ENCODE measurements around the gene FZD2. TPM values are rescaled to one million over a fixed set of nuclear protein-coding genes. Genes with fewer than 3 reads are reported as not detected.
"Not testable (repeated sequence)": the region's sequence is repeated elsewhere in the genome, so short reads cannot be mapped to it uniquely, and the experiment has no call there.

Gene FZD2
- total RNA-seq, 1 experiment from 2014 or later, result 4.6 TPM

DNA sequence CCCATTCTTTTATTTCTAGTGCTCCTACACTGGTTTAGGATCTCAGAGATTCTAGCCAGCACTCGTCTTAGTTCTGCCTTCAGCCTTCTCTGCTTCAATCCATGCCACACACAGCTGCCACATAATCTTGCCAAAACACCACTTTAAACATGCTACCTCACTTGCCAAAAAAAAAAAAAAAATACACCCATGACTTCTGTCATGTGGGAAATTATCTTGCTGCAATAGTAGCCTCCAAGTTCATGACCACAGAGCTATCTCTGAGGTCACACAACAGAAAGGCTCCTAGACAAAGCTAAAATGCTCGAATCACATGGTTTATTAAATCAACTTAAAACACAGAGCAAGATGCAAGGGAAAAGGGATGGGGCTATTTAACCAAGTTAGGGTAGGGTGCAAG, 18.1 kb downstream of the FZD2 start:
- no peak for DNase-seq (ENCODE audit: low read depth)

DNA sequence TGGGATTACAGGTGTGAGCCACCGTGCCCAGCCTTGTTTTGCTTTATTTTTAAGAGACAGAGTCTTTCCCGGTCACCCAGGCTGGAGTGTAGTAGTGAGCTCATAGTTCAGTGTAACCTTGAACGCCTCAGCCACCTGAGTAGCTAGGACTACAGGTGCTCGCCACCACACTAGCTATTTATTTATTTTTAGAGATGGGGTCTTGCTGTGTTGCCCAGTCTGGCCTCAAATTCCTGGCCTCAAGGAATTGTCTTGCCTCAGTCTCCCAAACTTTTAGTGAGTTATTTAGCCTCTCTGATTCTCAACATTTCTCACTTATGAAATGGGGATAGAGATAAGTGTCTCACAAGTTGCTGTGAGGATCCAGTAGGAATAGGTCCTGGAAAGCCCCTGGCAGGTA, 21.7 kb downstream of the FZD2 start:
- DNase-seq (ENCODE audit: low read depth), result no peak

DNA sequence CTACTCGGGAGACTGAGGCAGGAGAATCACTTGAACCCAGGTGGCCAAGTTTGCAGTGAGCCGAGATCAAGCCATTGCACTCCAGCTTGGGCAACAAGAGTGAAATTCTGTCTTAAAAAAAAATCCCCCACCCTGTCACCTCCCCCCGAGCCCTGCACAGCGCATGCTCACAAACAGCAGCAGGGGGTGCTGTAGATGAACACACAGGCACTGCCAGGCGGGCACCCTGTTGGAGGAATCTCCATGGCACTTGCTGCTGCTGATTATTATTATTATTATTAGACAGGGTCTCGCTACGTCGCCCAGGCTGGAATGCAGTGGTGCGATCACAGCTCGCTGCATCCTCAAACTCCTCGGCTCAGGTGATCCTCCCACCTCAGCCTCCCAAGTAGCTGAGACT, 24.6 kb downstream of the FZD2 start:
- DNase-seq (ENCODE audit: low read depth), result peak; percentile 55

DNA sequence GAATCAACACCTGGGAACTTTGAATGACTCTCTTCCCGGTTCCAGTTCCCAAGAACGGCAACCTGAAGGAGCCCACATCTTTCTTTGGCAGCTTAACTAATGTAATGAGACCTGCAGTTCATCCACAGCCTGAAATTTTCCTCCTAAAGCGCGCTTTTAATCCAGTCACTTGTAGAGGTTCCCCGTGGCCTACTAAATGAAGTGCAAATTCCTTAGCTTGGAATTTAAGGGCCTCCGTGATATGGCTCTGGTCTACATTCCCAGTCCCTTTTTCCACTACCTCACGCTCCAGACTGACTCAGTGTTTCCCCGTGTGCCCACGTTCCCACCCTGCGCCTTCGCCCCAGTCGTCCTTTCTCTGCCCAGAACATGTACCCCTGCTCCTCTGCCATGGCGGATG, 27.2 kb downstream of the FZD2 start:
- DNase-seq (ENCODE audit: low read depth), result no peak

DNA sequence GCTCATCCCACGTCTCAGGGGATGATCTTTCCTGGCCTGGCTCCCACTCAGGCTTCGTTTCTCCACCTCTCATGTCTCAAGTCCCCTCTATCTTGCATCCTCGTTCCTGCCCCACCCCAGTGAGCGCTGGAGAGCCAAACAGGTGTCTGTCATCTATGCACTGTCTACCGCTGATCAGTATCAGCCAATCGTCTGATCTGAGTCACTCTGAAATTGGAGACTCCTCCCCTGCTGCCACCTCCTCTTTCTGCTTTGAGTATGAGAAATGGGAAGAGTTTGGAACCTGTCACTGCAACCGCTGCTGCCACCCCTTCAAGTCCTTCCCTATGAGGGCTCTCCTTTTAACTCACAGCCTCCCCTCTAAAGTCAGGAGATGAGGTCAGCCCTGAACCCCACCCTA, 28.0 kb downstream of the FZD2 start:
- no peak for DNase-seq (ENCODE audit: low read depth)

DNA sequence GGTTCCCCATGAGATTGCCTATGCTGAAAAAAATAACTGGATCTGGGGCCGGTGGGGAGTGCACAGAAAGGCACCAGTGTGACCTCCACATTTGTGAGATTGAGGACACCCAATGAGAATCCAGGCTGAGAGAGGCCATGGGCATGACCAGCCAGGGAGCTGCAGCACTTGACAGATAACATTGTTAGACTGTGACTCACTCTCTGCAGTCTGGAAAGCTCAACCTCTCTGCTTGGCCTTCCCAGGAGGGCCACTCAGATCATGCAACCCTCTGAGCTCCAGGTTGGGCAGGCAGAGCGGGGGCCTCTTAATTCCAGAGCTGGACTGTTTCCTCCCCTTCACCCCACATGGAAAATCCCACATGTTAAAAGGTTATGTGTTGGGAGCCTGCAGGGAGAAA, 30.1 kb downstream of the FZD2 start:
- peak; percentile 97 for DNase-seq (ENCODE audit: low read depth)

DNA sequence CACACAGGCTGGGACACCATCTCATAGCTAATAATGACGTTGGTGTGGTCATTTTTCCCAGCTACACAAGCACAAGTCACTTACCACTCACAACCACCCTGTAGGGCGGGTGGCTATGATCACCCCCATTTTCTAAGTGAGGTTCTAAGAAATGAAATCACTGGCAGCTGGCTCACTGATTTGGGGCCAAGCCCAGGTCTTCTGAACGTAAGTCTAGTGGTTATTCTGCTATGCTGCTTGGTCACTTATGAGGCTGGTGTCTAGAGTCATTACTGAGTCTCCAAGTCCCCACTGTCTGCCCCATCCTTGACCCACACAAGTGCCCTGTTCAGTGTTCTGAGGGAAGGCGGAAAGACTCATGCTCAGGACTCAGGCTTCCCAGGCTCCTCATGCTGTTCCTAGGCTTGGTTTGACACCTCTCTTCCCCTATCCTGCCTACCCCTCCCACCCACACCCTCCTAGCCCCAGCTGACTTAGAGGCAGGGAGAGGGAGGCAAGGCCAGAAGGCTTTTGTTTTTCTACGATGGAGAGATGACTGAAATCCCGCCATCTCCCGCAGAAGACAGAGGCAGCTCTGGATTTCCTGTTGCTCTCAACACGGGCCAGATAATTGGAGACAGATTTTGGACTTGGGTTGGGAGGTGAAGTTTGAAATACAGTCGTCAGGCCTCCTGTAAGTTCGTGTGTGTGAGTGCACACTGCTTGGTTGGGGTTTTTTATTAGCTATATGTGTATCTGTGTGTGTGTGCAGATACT, 32.2 kb downstream of the FZD2 start:
- DNase-seq (ENCODE audit: low read depth), result no peak

DNA sequence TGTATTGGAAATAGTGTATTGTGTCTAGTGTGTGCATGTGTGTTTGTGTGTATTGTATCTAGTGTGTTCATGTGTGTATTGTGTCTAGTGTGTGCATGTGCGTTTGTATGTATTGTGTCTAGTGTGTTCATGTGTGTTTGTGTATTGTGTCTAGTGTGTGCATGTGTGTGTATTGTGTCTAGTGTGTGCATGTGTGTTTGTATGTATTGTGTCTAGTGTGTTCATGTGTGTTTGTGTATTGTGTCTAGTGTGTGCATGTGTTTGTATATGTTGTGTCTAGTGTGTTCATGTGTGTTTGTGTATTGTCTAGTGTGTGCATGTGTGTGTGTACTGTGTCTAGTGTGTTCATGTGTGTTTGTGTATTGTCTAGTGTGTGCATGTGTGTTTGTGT, 32.8 kb downstream of the FZD2 start:
- not testable (repeated sequence) for DNase-seq (ENCODE audit: low read depth)

- not testable (repeated sequence) for DNase-seq (ENCODE audit: low read depth)
These were observed 33.5 kb downstream of the FZD2 start for GRCh38 chr17:44590762-44591161.

DNA sequence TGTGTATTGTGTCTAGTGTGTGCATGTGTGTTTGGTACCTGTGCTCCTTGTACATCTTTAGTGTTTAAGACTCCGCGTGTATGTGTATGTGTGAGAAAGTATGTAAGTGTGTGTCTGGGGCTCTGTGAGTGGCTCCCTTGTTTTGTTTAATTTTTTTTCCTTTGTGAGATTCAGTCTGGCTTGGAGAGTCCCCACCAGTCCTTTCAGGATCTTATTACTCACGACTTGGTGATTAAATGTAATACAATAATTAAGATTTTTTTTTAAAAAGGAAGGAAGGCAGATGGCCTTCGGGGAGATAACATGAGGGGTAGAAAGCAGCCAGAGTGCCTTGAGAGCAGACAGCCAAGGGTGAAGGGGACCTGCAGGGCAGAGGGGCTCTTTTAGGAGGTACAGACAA, 33.9 kb downstream of the FZD2 start:
- DNase-seq (ENCODE audit: low read depth), result no peak

GRCh38 chr17:44593156-44593555, 35.9 kb downstream of the FZD2 start:
- no peak for DNase-seq (ENCODE audit: low read depth)

- no peak for DNase-seq (ENCODE audit: low read depth)
These were observed 38.0 kb downstream of the FZD2 start for GRCh38 chr17:44595216-44595775.

DNA sequence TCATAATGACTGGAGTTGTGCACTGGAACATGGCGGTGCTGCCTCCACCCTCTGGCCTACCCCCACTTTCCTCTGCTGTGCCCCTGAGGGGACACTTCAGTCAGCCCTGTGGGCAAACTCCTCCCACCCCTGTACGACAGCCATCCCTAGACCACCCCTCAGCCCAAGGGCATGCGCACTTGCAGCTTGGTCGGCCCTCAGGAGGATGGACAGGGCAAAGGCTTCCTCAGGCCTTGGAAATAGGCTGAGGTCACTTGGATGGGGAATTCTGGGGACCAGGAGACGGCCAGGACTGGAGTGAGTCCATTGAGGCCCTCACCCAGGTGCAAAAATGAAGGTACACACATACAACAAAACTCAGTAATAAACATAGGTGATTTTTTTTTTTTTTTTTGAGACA, 41.0 kb downstream of the FZD2 start:
- DNase-seq (ENCODE audit: low read depth), result no peak

DNA sequence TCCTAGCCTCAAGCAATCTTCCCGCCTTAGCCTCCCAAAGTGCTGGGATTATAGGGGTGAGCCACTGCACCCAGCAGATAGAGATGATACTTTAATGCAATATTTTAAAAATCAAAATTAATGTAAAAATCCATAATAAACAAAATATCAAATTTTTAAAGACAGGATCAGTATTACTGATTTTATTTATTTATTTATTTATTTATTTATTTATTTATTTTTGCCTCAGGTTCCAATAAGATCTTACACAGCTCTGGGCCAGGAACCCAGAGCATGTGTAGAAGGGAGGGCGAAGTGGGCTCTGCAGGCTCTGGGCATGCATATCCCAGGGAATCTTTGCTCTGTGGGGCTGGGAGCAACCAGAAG, 41.6 kb downstream of the FZD2 start:
- DNase-seq (ENCODE audit: low read depth), result no peak

GRCh38 chr17:44599298-44600175, 42.3 kb downstream of the FZD2 start:
- peak; percentile 95 for DNase-seq (ENCODE audit: low read depth)

DNA sequence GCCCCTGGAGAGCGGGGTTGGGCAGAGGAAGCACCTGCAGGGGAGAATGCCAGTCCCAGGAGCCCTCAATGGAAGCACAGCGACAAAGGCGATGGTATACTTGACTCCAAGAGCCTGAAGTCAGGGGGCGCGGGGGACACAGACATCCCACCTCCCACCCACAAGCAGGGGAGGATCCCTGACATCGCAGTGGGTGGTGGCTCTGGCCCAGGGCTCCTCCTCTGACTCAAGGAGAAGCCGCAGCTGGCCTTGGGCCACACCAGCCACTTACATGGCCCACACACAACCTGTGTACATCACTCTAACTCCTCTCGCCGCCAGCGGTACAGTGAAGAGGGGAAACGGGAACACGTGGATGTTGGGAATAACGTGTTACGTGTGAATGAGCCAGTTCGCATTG, 44.3 kb downstream of the FZD2 start:
- DNase-seq (ENCODE audit: low read depth), result peak; percentile 73

DNA sequence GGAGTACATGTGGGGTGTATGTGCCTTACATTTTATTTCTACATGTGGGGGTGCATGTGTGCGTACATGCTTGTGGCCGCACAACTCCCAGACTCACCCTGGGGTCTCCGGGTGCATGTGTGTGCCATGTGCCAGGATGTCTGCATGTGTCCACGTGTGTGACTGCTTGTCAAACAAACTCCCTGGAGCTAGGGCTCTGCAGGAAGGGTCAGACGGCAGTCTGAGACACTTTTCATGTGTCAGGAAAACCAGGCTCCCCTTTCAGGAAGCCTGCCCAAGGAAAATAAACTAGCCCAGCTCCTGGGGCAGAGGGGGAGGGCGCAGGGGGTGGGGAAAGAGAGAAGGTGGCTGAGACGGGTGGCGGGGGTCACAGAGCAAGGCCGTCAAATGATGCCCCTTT, 44.7 kb downstream of the FZD2 start:
- no peak for DNase-seq (ENCODE audit: low read depth)

DNA sequence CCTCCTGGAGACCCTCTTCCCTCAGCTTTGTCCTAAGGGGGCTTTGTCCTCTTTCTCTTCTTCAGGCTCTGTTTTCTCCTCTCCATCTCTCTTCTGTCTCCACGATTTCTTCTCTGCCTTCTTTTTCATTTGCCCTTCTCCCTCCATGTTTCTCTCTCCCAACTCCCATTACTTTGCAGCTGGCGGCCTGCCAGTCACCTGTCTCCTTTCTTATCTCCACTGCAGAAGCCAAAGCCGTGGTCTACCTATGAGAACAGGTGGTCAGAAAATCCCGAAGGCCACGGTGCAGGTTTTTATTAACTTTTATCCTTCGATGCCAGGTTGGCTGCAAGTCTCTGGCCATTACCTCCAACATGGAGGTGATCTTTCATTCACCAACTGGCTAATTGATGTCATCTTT, 45.1 kb downstream of the FZD2 start:
- DNase-seq (ENCODE audit: low read depth), result no peak

GRCh38 chr17:44602970-44603369, 45.7 kb downstream of the FZD2 start:
- DNase-seq (ENCODE audit: low read depth), result no peak

GRCh38 chr17:44604116-44604761, 47.0 kb downstream of the FZD2 start:
- DNase-seq (ENCODE audit: low read depth), result no peak

DNA sequence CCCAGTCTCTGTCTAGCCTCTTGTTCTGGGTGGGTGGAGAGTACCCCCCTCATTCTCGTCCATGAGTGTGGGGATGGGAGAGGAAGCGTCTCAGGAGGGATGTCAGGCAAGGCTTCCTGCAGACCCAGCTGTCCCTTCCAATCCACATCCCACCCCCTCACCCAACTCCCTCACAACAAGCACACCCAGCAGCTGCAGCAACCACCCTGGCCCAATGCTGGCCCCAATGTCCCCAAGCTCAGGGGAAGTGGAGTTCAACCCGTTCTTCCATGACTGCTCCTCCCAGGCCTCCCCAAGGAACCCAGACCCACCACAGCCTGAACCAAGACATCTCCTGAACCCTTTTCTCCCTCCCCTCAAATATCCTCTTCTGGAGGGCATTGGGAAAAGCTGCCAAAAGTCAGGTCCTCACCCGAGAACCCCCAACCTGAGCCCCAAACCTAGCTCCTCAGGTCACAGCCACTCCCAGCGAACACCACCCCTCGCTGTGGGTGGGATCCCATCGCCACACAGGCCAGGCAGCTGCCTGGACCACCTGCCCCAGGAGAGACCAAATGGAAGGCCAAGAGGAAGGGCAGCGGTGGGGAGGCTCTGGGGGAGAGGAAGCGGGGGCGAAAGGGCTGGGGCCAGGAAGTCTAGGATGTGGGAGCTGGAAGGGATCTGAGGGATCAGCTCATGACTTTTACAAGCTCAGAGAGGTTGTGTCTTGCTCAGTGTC, 47.6 kb downstream of the FZD2 start:
- no peak for DNase-seq (ENCODE audit: low read depth)

- DNase-seq (ENCODE audit: low read depth), result no peak
These were observed 49.4 kb downstream of the FZD2 start for GRCh38 chr17:44606658-44607057.
